Islet precursor cell (in vitro differentiated cells): ENCODE results near the gene APCDD1.
"Not testable (repeated sequence)": the region's sequence is repeated elsewhere in the genome, so short reads cannot be mapped to it uniquely, and the experiment has no call there.

Experiments used
- DNase-seq: peaks from one replicate; pipeline ENCODE4 v3.0.0-alpha.2; 2018

APCDD1 gene

GRCh38 chr18:10463741-10464140 is 9.3 kb downstream of the APCDD1 start:
- DNase-seq, result no peak

DNA sequence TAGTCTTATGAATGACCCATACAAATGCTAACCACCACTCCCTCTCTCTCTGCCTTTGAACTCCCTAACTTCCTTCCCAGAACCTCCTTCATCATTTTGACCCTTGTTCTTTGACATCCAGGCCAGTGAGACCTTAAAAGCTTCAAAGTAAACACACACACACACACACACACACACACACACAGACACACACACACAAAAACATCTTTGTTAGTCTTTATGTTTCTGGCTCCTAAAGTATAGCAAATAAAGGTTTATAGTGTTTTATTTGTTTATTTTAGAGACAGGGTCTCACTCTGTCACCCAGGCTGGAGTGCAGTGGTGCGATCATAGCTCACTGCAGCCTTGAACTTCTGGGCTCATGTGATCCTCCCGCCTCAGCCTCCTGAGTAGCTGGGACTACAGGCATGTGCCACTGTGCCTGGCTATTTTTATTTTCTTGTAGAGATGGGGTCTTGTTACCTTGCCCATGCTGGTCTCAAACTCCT is 9.8 kb downstream of the APCDD1 start:
- DNase-seq, result not testable (repeated sequence)

DNA sequence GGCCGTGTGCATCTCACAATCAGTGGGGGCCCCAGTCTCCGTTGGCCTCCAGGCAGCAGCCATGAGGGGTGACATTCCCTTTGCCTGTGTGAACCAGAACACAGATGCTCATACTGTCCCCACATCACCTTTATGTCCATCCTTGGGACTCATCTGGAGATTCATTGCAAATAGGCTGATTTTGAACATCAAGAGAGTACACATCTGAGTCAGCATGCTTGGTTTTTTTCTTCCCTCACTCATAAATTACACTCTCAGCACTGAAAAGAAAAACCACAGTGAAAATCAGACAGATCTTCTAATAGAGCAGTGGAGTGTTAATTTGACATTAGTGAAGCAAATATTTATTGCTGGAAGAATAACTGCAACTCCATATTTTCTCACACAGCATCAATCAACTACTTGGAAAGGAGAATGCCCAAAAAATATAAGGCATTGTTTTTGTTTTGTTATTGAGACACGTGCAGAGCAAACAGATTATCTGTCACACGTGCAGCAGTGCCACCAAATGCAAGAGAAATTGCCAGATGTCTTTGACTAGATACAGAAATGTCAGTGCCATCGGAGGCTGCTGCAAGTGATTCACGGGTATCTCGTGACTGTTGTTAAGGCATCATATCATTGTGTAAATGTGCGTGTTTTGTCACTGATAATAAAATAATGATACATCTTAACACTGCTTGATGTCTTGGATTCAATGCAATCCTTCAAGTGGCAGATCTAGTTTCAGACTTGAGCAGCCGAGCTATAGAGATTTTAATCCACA is 10.9 kb downstream of the APCDD1 start:
- DNase-seq, result no peak

DNA sequence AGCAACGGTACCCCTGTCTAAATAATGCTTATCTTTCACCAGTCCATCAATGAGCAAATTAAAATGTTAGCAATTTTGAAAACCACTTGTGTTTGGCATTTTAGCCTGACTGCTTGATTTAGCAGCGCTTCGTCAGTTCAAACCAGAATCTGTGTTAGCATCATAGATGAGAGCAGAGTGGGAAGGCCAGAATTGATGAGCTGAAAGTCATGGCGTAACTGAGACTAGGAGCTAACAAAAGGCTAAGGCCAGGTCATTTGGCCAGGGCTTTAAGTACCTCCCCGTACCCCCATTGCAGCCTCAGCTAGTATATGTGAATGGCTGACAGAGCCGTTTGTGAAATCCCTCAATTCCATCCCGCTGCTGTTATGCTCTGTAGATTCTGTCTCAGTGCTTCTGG is 16.0 kb downstream of the APCDD1 start:
- no peak for DNase-seq

GRCh38 chr18:10471574-10471973 is 17.1 kb downstream of the APCDD1 start:
- no peak for DNase-seq

DNA sequence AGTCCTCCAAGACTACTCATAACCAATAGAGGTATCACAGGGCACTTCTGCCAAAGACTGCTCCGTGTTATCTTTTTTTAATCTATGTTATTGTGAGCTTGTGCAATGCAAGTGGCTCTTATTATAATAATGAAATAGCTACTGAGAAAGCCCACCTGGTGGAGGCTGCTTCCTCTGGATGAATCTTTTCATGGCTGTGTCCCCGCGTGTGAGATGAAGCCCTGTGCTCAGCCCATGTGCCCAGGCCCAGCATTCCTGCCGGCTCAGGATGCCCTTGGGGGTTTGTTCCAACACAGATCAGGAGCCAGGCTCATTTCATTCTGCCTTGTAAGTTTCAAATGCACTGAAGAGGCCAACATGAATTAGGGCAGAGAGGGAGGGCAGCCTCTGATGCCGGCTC is 18.7 kb downstream of the APCDD1 start:
- no peak for DNase-seq

GRCh38 chr18:10474309-10474708 is 19.9 kb downstream of the APCDD1 start:
- no peak for DNase-seq

- no peak for DNase-seq
These were observed 20.8 kb downstream of the APCDD1 start for GRCh38 chr18:10475276-10475653.

DNA sequence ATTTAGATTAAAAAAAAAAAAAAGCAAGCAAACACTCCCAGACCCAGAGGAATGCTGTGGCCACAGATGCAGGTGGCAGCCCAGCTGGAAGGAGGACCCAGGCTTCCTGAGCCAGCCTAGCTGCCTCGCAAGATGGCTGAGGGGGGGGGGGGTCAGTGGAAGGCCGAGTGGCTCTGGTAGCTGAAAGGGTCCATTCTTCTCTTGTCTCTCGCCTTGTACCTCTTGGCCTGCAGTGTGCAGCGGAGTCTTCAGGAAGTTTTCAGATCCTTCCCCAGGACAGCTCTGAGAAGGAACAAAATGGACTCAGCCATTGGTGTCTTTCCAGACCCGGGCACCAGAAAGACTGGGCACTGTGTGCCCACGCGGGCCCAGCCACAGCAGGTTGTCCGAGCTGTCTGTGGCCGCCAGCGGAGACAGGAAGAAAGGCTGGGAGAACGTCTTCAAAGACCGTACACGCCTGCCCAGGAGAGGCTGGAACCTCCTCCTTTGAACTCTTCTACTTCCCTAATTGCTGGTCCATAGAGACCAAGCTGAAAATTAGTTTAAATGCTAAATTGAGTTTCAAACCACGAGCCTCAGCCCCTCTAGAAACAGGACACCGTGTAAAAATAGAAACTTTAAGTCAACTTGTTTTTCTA is 21.3 kb downstream of the APCDD1 start:
- no peak for DNase-seq

DNA sequence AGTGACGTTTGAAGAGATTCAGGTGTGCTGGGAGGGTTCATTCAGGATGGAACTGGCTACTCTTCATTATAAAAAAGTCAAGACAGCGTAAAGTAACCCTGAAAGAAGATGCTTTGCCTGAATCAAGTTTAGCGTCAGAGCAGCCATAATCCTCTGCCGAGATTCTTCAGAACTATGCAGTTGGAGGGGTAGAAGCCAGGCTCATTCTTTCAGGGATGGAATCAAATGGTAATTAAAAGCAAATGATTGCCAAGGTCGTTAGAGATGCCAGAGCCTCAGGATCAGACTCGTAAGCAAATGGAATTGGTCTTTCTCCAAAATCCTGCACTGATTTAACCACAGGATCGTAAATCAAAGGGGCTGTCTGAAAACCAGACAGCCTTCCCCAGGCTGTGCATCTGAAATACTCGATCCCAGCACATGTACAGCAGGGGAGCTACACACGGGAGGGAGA is 21.9 kb downstream of the APCDD1 start:
- DNase-seq, result no peak

DNA sequence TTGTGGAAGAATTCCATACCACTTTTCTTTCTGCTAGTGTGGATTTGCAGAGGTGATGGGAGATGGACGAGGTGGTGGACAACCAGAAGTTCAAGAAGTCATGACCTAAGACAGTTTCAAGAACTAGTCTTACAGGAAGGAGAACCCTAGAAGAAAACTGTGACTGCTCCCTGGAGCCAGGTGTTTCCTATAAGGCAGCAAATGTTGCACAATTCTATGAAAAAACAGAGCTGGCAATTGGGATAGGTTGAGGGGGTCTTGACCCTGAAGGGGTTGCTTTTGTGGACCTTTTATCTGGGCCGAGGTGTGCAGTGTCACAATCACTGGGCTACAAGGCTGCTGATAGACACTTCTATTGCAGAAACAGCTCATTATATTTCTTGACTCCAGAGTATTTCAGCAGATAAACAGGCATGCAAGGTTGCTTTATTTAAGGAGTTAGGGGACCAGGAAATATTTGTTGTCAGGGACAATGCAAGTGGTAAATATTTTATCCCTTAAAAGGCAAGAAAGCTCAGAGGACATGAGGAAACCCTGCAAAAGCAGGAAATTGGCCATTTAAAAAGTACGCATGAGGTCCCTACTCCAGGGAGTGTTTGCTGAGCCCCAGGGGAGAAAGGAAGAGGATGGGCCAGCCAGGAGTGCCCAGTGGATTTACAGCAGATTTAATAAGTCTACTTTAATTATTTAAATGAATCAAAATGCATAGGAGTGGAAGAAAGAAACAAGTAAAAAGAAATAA is 22.9 kb downstream of the APCDD1 start:
- no peak for DNase-seq

DNA sequence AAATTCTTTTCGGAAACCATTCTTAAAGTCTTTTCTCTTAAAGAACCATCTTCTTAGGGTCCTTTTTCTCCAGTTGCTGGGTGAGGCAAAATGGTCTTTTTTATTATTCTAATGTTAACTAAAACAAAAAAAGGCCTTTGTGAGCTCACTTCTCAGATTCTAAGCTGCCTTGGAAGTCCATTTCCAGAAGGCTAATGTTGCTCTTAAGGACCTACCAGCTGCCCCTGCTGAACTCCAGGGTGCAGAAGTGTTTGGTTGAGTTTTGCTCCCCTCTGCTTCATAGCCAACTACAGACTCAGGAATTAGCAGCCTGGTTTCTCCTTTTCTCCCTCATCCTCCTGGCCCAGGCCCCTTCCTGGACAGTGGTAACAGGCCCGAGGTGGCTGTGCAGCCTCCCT is 23.4 kb downstream of the APCDD1 start:
- no peak for DNase-seq

- no peak for DNase-seq
These were observed 27.4 kb downstream of the APCDD1 start for GRCh38 chr18:10481831-10482230.

DNA sequence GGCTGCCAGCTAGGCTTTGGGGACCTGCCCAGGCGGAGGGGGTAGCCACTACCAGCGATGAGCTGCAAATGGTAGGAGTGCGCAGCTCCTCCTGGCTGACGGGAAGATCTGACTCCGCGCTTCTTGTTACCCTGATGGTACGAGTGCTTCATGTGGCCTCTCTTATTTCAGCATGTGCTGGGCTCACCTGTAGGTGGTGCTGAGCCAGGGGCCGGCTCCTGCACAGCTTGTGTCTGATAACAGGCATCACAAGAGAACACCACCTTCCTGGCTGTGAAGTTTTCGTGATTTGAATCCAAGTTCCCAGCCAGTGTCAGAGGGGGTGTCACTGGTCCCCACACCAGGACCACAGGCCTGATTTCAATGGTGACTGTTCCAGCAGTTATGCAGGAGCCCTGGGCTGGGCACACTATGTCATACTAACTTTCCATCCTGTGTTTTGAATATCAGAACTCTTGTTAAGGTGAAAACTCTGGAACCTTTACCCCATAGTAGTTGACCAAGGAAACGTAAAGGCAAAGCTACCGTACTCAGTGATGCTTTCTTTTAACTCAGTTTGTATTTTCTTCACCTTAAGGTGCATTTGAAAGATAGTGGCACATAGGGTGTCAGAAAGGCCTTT is 28.0 kb downstream of the APCDD1 start:
- DNase-seq, result no peak

DNA sequence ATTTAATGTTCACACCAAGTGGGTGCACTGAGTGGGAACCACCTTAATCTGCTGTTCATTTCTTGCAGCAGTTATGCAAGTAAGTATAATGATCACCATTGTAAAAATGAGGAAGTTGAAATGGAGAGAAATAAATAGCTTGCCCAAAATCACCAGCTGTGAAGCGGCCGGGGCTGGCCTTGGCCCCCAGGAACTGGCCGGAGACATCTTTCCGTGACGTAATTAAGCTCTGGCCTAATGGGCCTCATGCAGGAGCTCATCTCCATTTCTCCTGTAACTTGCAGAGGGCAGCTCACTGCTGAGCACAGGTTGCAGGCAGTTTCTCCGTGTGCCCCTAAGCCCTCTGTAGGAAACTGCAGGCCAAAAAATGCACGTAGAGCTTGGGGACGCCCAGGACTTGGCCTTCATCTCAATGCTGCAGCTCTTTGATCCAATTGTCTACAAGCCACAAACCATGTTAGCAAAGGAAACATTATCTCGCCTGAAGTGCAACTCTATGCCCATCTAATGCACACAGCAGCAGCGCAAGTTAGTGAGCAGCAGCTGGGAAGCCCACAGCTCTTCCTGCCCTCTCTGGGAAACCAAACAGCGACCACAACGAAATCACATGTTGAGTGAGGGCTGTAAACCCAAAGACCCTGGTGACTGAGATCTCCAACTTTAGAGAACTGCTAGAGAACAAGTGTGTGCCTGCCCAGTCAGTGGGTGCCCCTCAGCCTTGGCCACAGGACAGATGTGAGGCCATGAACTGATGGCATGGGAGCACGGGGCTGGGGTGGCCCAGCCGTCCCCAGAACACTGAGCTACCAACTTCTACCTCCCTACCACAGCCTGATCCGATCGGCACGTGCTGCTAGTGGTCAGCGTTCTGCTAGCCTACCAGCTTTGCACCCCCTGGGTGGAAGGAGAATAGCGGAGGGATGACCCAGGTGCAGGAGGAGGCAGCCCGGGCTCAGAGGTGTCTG is 28.8 kb downstream of the APCDD1 start:
- no peak for DNase-seq

GRCh38 chr18:10485475-10485874 is 31.0 kb downstream of the APCDD1 start:
- DNase-seq, result no peak

DNA sequence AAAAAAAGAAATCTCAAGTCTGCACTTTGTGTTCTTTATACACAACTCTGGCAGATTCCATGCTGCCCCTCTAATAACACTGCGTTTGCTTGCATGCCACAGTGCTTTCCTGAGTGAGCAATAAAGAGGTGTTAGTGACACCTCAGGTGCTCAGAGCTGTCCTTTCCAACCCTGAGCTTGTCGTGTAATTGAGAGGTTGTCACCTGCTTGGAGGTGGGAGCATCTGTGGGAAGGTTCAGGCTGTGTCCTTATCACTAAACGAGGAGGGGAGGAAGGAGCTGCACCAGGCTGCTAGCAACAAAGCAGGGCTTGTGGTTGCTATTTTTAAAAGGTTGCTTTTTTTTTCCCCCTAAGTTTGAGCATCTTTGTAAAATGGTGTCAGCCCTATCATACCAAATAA is 31.9 kb downstream of the APCDD1 start:
- no peak for DNase-seq

GRCh38 chr18:10487154-10487553 is 32.7 kb downstream of the APCDD1 start:
- no peak for DNase-seq

GRCh38 chr18:10488017-10488416 is 33.6 kb downstream of the APCDD1 start:
- DNase-seq, result no peak

DNA sequence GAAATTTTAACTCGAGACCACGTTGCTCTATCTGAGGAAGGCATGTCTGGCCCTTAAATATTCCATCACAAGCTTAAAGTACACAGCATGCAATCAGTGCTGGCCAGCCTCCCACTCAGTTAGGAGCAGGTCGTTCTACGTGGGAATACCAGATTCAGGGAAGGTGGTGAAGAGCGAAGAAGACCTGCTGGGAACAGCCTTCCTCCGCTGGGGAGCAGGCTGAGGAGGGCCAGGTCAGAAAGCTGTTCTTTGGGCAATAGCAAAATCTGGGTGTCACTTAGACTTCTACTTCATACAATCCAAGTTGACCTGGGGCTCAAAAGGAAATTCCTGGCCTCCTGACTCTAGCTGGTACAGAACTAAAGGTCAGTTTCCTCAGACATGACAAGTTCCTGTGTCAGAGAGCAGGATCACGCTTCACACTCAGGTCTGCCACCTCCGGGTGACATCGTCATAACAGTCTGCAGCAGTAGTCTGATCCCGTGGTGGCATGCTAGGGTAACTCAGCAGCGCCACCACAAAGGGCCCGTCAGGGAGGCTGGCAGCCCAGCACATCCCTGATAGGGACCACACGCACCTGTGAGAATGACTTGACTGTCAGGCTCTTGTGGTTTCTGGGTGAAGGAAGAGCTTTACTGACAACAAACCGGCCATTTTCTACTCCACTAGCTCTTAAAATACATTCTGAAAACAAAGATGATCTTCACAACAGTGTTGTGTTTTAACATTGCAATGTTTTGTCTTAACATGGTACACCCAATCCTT is 36.1 kb downstream of the APCDD1 start:
- DNase-seq, result peak; percentile 80

DNA sequence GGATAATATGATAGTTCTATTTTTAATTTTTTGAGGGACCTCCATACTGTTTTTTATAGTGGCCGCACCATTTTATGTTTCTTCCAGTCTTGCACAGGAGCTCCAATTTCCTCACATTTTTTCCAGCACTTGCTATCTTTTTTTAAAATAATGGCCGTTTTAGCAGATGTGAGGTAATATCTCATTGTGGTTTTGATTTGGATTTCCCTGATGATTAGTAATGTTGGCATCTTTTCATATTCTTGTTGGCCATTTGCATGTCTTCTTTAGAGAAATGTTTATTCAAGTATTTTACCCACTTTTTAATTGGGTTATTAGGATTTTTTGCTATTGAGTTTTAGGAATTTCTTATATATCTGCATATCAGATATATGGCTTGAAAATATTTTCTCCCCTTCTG is 41.5 kb downstream of the APCDD1 start:
- DNase-seq, result no peak
